GM18951 (cell line): ENCODE measurements around the gene RRBP1.

ENCODE experiments used
- POLR2A ChIP-seq: IDR thresholded peaks from 4 replicates; pipeline ENCODE4 v1.6.1; 2011; ENCODE audit warnings: mild to moderate bottlenecking; ENCODE audit not compliant: insufficient read length, insufficient read depth; ENCODE audit errors: extremely low read depth
- in situ Hi-C: fragments of 300-500 bp; cut with MboI; formaldehyde crosslinking; loops from one replicate; pipeline ENCODE4 v1.12.0; 2022; ENCODE audit warnings: low sequenced_read_pairs, mixed read lengths, inconsistent platforms; ENCODE audit not compliant: unreplicated experiment

RRBP1 gene

DNA sequence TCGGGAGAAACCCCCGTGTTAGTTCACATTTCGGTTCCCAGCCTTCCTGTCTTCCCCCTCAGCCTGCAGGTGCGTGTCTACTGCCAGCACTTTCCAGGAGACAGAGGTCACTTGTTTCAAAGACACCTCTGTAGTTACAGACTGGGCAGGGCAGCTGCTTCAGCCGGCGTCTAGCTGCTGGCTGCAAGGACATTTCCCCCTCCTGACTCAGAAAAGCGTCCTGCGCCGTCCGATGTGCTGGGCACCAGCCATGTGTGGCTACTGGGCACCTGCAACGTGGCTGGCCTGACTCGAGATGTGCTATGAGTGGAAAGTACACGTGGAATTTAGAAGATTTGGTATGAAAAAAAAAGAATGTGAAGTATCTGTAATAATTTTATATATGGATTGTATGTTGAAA is 37.6 kb downstream of the RRBP1 start:
- no peak for TF ChIP-seq POLR2A

DNA sequence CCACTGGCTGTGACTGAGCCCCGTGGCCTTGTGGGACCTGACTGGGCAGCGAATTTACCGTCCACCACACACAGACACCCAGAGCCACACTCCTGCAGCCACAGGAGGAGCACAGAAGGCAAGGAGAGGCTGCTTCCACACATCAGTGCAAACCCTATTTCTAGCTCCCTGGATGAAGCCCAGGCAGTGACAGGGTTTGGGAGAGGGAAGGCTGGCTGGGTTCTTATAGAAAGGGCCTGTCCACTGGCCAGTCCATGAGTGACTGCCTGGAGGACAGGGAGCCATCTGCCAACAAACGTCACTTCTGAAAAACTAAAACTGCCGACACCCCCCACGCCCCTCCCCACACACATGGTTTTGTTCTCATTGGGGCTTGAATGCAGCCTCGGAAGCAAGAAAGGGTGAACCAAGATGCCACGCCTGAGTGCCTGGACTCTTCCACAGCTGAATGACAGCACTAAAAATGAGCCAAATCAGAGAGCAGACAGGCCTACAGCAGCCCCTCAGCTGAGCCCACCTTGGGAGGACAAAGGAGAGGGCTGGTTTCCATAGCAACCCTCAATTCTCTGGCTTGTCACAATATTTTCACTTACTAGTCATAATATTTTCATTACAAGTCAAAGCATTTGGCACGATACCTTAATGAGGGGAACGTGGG is 38.4 kb downstream of the RRBP1 start:
- in situ Hi-C loops = no loop called here
- no peak for TF ChIP-seq POLR2A

More for the DNA sequence above, 37.6 kb downstream of the RRBP1 start:
- in situ Hi-C loops = no loop called here

DNA sequence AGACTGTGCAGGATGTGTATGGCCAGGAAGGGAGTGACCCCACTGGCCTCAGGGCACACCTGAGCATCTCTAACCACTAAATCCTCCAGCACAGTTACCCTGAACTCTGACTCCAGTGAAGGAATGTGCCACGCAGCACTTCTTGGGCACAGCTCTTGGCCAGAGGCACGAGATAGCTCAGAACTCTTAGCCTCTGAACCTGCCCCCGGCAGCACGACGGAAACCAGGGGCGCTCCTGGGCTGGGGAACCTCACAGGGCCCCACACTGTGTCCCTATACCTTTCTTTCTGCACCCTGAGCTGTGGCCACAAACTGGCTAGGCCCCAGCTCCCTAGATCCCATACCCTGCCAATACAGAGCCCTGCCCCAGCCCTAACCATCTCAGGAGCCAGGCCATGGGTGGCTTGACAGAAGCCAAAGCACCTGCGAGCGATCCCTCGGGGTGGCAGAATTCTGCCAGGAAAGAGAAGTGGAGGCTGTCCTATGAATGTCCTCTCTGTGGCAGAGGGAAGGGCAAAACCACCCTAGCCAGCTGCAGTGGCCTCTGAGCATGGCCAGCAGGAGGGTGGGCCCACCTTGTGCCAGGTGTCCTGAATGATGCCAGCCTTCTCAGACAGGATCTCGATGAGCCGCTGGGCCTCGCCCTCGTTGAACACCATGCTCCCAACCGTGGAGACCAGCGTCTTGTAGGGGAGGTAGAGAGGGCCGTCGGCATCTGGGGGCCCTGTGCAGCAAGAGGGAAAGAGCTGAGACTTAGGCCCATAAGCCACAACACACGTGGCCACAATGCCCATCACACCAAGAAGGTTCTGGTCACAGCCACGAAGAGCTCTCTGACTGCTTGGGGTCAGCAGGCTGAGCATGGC is 39.4 kb downstream of the RRBP1 start:
- in situ Hi-C loops = no loop called here
- TF ChIP-seq POLR2A = no peak

DNA sequence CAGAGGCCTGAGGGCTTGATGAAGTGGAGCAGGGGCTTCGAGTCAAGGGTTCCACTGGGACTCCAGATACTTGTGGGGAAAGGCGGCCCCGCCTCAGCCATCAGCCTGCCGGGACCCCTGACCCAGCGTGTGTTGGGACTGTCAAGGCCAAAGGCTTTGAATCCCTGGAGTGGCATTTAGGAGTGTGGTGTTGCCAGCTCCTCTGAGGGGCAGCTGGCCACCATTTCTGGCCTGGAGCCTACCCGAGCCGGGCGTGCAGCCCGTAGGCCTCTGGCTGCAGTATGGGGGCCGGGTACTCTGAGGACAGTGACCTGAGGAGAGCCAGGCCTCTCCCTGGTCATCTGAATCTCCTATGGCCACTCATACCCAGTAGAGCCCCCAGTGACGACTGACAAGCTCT is 40.0 kb downstream of the RRBP1 start:
- in situ Hi-C loops = no loop called here

DNA sequence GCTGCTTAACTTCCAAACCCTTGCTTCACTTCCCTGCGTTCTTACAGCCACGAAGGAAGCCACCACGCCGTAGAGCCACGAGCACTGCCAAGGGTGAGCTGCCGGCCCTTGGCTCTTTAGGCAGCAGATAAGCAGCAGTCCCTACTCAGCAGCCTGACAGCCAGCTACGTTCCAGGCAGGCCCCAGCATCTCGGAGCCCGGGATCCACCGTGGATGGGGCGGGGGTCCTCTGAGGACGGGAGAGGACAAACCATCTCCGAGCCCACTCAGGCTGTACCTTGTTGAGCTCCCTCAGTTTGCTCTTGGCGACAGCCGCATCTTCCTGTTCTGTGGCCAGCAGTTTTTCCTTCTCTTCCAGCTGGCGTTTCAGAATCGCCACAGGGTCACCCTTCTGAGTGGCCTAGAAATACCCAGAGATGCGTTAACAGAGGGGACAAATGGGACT is 40.5 kb downstream of the RRBP1 start:
- TF ChIP-seq POLR2A = no peak
- in situ Hi-C loops = no loop called here

More for the DNA sequence above, 40.0 kb downstream of the RRBP1 start:
- TF ChIP-seq POLR2A = no peak

DNA sequence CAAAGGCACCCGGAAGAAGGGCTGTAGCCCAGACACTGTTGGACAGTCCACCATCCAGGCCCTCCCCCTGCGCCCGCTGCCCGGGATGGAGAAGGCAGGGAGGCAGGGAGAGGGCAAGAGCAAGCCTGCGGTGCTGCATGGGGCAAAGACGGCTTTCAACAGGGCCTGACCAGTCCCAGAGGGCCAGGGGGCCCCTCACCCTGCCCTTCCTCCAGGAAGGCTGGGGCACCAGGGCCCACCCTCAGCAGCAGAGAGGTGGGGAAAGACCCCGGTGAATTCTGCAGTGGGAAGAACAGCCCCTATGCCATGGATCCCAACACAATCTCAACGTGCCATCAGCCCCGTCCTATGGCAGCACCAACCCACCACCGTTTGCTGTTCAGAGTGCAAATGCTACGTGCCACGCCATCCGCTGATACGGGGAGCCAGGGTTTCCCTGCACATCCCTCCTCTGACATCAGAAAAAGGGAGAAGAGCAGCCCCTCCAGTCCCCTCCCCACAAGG is 41.1 kb downstream of the RRBP1 start:
- in situ Hi-C loops = no loop called here
- no peak for TF ChIP-seq POLR2A

DNA sequence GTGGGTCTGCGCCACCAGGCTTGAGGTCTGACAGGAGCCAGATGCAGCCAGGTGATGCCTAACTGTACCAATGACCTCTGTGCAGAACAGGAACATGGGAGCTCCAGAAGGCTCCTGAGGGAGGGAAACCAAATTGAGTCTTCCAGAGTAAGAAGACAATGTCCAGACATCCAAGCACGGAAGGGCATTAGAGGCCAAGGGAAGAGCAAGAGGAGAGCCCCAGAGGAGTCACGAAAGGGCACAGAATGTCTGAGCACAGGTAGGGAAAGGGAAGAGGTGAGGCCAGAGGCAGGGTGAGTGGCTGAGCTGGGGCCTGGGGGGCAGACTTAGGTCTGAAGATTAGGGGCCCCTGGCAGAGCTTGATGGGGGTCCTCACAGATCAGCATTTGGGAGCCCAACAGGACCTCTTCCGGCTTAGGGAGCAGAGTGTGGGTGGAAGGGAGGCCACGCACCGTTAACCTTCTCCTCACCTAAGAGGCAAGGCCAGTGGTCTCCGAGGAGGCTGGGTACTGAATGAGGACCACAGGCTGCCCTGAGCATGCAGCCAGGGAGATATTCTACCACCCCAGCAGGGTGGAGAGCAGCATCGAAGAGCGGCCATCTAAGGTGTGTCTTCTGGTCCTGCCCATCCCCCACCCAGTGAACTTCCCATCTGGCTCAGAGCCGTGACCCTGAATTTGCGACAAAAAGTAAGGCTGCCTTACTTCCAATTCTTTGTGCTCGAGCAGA is 41.7 kb downstream of the RRBP1 start:
- in situ Hi-C loops = no loop called here
- TF ChIP-seq POLR2A = no peak

DNA sequence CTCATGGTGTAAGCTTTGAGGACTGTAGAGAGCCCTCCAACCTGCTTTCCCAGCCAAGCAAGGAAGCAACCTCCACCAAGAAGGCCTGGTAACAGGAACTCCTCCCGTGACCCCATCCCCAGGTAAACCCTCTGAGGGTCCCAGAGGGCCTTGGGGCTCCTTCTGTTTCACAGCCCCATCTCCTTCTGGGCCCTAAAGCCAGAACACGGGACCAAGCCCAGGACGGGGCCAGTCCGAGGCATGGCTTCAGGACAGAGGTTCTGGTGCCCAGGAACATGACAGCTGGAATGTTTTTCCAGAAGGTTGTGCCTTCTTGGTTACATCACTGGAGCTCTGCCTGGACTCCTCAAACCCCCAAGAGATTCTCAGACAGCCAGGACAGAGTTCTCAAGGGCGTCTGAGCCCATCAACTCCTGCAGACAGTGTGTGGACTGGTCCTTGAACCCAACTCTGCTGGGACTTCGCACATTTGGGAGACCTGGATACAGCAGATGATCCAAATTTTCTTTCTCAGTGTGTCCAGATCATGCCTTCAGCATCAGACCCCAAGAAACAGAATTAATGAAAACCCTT is 43.1 kb downstream of the RRBP1 start:
- no peak for TF ChIP-seq POLR2A
- in situ Hi-C loops = no loop called here

DNA sequence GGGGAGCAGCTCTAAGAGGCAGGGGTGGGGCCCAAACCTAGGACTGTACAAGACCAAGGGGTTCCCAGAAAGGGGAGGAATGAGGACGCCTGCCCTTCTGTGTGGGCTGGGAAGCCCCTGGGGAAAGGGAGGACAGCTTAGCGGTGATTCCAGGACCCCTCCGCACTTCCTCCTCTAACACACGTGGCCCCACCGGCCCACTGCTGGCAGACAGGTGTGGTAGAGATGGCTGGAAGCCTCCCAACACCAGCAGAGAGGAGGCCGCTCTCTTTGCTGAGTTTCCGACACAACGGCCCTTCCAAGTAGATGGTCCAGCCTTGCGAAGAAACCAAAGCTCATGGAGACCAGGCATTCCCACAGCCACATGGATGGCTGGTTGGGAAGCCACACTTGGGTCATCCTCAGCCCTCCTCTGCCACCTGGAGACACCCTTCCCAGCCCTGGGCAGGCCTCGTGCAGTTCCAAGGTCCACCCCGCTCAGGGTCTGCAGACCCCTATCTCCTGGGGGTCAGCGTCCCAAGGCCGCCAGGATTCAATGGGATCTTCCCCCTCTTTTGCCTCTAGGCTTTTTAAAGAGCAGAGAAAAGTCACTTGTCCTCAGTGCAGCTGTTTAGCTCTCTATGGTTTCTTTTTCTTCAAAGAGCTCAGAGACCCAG is 43.9 kb downstream of the RRBP1 start:
- TF ChIP-seq POLR2A = no peak
- in situ Hi-C loops = no loop called here

DNA sequence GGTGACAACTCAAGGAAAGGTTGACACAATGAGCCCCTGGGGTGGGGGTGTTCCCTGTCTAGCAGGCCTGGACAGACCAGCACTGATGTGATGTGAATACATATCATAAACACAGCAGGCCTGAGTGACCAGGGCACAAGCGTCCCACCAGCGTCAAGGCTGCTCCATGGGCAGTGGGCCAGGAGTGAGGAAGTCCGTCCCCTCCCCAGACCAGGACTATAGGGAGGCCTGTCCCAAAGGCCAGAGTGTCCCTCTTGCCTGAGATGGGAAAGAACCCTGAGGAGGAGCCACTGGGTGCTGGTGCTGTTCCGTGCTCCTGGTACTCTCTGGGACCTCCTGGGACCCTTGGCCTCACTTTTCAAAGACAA is 44.6 kb downstream of the RRBP1 start:
- TF ChIP-seq POLR2A = no peak
- in situ Hi-C loops = no loop called here

DNA sequence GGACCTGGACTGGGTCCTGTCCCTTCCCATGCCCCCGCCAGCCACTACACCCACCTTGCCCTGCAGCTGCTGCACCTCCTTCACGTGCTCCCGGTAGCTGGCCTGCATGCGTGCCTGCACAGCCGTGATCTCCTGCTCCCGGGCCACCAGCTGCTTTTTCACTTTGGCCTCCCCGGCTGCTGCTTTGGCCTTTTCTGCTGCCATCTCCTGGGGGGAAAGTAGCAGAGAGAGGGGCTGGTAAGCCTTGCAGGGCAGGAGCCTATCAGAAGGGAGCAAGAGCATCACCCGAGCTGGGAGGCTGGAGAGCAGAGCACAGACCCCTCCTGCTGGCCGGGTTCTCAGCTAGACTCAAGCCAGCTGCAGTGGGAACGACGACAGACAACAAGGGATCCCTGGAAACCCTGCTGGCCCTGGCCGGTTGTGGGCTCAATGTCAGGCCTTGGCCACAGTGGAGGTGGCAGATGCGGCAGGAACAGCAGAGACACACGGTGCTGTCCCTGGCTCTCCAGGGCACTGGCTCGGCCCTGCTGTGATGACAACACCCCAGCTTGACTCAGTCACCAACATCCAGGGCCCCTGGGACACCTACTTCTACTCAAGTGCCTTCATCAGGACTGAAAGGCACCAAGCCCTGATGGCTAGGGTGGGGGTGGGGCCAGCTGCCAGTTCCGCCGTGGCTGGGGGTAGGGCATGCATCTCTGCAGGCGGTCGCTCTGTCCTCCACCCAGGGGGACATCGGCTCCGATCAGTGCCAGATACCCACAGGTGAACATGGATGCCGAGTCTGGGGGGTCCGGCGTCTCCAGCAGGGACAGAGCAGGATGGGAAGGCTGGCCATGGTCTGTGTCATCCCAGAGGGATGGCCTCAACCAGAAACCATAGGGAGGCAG is 45.3 kb downstream of the RRBP1 start:
- no peak for TF ChIP-seq POLR2A
- in situ Hi-C loops = no loop called here
